Psoas muscle (tissue), 8 donors: ENCODE measurements around the gene CHD6. TPM values are rescaled to one million over a fixed set of nuclear protein-coding genes. Genes with fewer than 3 reads are reported as not detected.

Source experiments
- ATAC-seq, 4 donors: fragments of 200-7000 bp; cut with Tn5 transposase; one replicate each; pipeline ENCODE4 v1.9.1; 2020; ENCODE audit warnings: moderate library complexity in 3 of 4, mild to moderate bottlenecking in 2 of 4
- DNase-seq, 2 donors: peaks; one replicate each; pipeline ENCODE4 v3.0.0-alpha.2; 2020
- H3K27ac ChIP-seq: fragments of 200-600 bp; one replicate; pipeline ENCODE4 v1.8.0; 2022
- H3K27me3 ChIP-seq, 3 donors: fragments of 200-600 bp in 1 of 3; one replicate each; pipeline versions ENCODE4 v1.6.1 to v1.8.0; 2013 to 2022; ENCODE audit warnings: low read length in 2 of 3, mild to moderate bottlenecking in 2 of 3, moderate library complexity in 1 of 3; ENCODE audit not compliant: insufficient read depth in 3 of 3
- H3K36me3 ChIP-seq, 2 donors: fragments of 200-600 bp in 1 of 2; one replicate each; pipeline versions ENCODE4 v1.6.1 to v1.8.0; 2013 to 2022; ENCODE audit warnings: low read depth in 1 of 2, mild to moderate bottlenecking in 1 of 2, moderate library complexity in 1 of 2; ENCODE audit not compliant: insufficient read depth in 1 of 2
- H3K4me1 ChIP-seq: fragments of 200-600 bp; one replicate; pipeline ENCODE4 v1.8.0; 2022
- H3K4me3 ChIP-seq: fragments of 200-600 bp; one replicate; pipeline ENCODE4 v1.8.0; 2022; ENCODE audit warnings: mild to moderate bottlenecking
- H3K9me3 ChIP-seq: fragments of 200-600 bp; one replicate; pipeline ENCODE4 v1.8.0; 2022
- WGBS, 3 donors: extraction: QIAGEN DNeasy Blood & Tissue Kit; methylation state at CpG; one replicate each; pipeline versions ENCODE4 v1.1.6 to v1.1.7; 2013; 5-methylcytosine and 5-hydroxymethylcytosine counted together
- intact Hi-C, 2 donors: fragments of 100-400 bp; cut with DNase I; formaldehyde crosslinking; loops; one replicate each; pipeline versions ENCODE4 v1.11.0 to v1.14.2; 2022
- polyA plus RNA-seq, 3 donors: library from polyadenylated mRNA; stranded (reverse); fragments of 200-250 nt; gene quantifications; one replicate each; pipeline ENCODE4 v1.2.3, GENCODE V29; 2013
- total RNA-seq, 4 donors: library from RNA; stranded (reverse); fragmentation: NEBNext Ultra II Directional in 2 of 4; extraction: Animal tissue kit (Norgen Biotek cat#: 25700) in 2 of 4; gene quantifications; one replicate each; pipeline versions ENCODE4 v1.2.1 to v1.2.4, GENCODE V29; 2021 to 2023
- TF ChIP-seq, protein P1 (sequence below): fragments of 200-600 bp; IDR thresholded peaks from one replicate; pipeline ENCODE4 v1.8.0; 2022; ENCODE audit warnings: antibody characterized with exemption
- donor health status: healthy with polysubstance abuse.
- donor health status: DM: no; HTN: no; CAD: no; lungs with moderate emphysema.
- donor health status: Bipolar disorder and iron deficiency.
- donor health status: healthy.
- donor health status: DM: yes; HTN: yes; CAD: no.
- donor health status: DM: no; HTN: no; CAD: no.
- donor health status: DM: no; HTN: no; CAD: no.
- donor health status: DM: yes; HTN: yes; CAD: no.

The CHD6 gene
- total and polyA plus RNA-seq, 7 donors, result 1.7 to 30.4 (median 17.2) TPM

DNA sequence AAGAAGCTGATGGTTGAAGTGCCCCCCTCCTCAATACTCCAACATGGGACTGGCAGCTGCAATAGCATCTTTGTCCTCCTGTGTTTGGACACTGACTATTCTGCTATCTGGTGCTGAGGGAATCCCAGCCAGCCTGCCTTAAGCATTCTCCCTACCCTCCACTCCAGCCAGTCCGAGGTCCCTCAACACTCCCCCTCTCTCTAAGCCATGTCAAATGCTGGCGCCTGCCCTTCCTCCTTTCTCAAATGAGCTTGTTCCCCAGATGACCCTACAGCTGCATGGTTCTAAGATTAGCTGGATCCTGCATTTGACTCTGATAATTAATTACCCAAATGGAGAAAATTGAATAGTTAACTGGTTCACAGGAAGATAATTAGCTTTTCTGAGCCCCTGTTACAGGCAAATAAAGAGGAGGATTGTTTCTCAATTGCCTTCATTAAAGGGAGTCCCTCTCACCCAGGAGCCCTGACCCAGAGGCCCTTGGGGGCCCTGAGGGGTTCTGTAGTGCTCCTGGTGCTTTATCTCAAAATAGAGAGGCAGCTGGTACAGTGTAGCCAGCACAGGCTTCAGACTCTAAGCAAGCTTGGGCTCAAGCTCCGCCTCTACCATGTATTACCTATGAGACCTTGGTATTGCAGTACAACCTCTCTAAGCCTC lies 37.9 kb upstream of the CHD6 start:
- WGBS, 3 donors, result 65 to 70% (median 69%) methylated on average over 3 of the region's 3 CpGs
- H3K4me3 ChIP-seq, result no peak overlapping the region
- no peaks in the 10 kb centered on the region for H3K27me3 ChIP-seq
- H3K27ac ChIP-seq, result no peak overlapping the region
- no peaks in the 10 kb centered on the region for H3K9me3 ChIP-seq
- intact Hi-C loops, result no loop called here
- ATAC-seq, result no peak
- TF ChIP-seq, protein P1, sequence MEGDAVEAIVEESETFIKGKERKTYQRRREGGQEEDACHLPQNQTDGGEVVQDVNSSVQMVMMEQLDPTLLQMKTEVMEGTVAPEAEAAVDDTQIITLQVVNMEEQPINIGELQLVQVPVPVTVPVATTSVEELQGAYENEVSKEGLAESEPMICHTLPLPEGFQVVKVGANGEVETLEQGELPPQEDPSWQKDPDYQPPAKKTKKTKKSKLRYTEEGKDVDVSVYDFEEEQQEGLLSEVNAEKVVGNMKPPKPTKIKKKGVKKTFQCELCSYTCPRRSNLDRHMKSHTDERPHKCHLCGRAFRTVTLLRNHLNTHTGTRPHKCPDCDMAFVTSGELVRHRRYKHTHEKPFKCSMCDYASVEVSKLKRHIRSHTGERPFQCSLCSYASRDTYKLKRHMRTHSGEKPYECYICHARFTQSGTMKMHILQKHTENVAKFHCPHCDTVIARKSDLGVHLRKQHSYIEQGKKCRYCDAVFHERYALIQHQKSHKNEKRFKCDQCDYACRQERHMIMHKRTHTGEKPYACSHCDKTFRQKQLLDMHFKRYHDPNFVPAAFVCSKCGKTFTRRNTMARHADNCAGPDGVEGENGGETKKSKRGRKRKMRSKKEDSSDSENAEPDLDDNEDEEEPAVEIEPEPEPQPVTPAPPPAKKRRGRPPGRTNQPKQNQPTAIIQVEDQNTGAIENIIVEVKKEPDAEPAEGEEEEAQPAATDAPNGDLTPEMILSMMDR, result no peak
- no peaks in the 10 kb centered on the region for H3K4me1 ChIP-seq
- H3K36me3 ChIP-seq, result peaks cover 0 to 2% of the 10 kb centered on the region in 2 donors
- DNase-seq, result no peak

DNA sequence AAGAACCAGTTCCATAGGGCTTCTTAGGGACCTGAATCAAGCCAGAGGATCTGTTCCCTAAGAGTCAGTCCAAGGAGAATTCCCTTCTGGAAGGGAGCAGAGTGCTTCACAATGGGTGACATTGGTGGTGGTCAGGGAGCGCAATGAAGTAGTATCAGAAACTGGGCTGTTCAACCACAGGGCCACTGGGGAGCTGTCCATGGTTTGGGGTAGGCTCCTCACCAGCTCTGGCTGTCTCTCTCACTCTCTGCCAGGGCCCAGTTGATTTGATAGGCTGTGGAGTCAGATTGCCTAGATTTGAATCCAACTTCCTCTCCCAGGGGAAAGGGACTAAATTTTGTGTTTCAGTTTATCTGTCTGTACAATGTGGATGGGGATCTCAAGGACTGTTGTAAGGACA lies 36.7 kb upstream of the CHD6 start:
- Histone ChIP-seq H3K27ac (no peak overlapping the region), H3K4me3 (no peak overlapping the region), H3K36me3 (peaks cover 0 to 2% of the 10 kb centered on the region in 2 donors), H3K9me3 (no peaks in the 10 kb centered on the region), H3K27me3 (no peaks in the 10 kb centered on the region), H3K4me1 (no peaks in the 10 kb centered on the region)
- no peak for ATAC-seq
- 57 to 69% (median 64%) methylated on average over 1 of the region's 1 CpG for WGBS, 3 donors
- TF ChIP-seq, protein P1, result no peak
- intact Hi-C loops, result no loop called here
- no peak for DNase-seq

DNA sequence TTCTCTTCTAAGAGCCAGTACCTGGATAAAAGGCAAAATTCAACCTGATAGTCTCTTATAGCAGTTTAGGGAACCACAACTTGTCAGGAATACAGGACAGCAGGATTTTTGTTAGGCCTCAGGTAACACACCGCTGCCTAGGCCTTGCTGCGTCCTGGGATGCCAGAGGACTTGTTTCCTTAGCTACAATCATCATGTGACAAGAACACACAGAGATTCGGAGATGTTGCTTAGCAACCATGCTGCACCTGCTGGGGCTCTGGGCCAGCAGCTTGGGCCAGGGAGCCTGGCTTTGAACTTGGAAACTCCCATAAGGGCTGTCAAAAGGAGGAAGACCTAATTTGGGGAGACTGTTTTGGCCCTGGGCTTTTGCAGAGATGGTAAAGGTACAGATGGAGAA lies 36.1 kb upstream of the CHD6 start:
- peaks cover 0 to 2% of the 10 kb centered on the region in 2 donors for H3K36me3 ChIP-seq
- intact Hi-C loops, result no loop called here
- DNase-seq, result no peak
- H3K9me3 ChIP-seq, result no peaks in the 10 kb centered on the region
- no peak overlapping the region for H3K27ac ChIP-seq
- TF ChIP-seq, protein P1, result no peak
- H3K27me3 ChIP-seq, result no peaks in the 10 kb centered on the region
- no peaks in the 10 kb centered on the region for H3K4me1 ChIP-seq
- no peak for ATAC-seq
- WGBS, 3 donors, result 49 to 62% (median 60%) methylated on average over 3 of the region's 3 CpGs
- H3K4me3 ChIP-seq, result no peak overlapping the region

DNA sequence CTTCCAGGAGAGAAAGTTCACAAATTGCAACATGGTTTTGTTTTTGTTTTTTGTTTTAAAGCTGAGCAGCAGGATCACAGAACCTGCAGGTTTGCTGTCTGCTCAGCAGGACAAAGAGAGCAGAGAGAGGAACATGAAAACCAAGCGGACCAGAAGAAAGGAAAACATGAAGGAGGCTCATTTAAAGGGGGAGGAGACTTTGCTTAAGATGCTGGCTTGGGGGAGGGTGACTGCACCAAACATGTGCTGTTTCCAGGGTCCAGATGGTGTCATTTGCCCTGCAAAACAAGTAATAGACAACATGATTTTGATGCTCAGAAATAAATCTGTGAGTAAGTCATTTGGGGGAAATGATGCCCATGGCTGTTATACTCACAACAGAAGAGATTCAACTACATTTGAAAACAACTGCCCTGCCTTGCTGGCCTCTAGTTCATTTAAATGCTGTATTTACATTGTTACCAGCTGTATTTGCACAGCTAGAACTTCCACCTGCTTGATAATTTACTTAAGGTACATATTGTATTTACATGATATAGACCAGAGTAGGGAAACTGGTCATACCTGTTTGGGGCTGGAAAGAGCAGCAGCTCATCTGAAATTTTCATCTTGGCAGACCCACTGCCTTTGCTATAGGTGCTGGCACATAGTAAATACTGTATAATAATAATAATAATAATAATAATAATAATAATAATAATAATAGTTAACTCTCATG lies 32.2 kb upstream of the CHD6 start:
- Histone ChIP-seq H3K9me3 (no peaks in the 10 kb centered on the region), H3K27ac (no peak overlapping the region), H3K36me3 (peaks cover 0 to 2% of the 10 kb centered on the region in 2 donors), H3K4me1 (no peaks in the 10 kb centered on the region), H3K4me3 (no peak overlapping the region), H3K27me3 (no peaks in the 10 kb centered on the region)
- TF ChIP-seq, protein P1, result no peak
- intact Hi-C loops, result no loop called here
- DNase-seq, result no peak
- WGBS, 3 donors, result 38 to 62% (median 50%) methylated on average over 1 of the region's 1 CpG
- ATAC-seq, result no peak
